ENCODE data around the gene APLF.

The APLF gene

GRCh38 chr2:68574202-68574791 is 106.9 kb downstream of the APLF start:
- no CpG with 5 or more reads among the region's 2 CpGs for WGBS (ENCODE audit: extremely low coverage, insufficient coverage, insufficient read length)
- no peak overlapping the region for H2AK5ac ChIP-seq (ENCODE audit: low read length)

GRCh38 chr2:68577183-68577582 is 109.8 kb downstream of the APLF start:
- no peaks in the 10 kb centered on the region for H3K36me3 ChIP-seq (ENCODE audit: control insufficient read depth in 1 of 2, insufficient read depth in 2 of 2, low read length in 2 of 2)
- H2BK5ac ChIP-seq (ENCODE audit: low read depth, low read length, poor library complexity): no peak overlapping the region
- no peak overlapping the region for H3K18ac ChIP-seq (ENCODE audit: low read length)
- no peak overlapping the region for H2BK120ac ChIP-seq (ENCODE audit: insufficient read depth, low read length, poor library complexity)
- no peak overlapping the region for H3K14ac ChIP-seq (ENCODE audit: low read length)
- H3K27me3 ChIP-seq (ENCODE audit: insufficient read depth, low read length): no peaks in the 10 kb centered on the region
- no peak overlapping the region for H2AK5ac ChIP-seq (ENCODE audit: low read length)
- H3K79me1 ChIP-seq (ENCODE audit: low read length): no peaks in the 10 kb centered on the region
- DNase-seq: no peak
- no peak overlapping the region for H2AFZ ChIP-seq (ENCODE audit: insufficient read depth, low read length, poor library complexity)
- no peak overlapping the region for H3K9ac ChIP-seq (ENCODE audit: low read length)
- no peak overlapping the region for H4K12ac ChIP-seq (ENCODE audit: low read depth, low read length)
- H3K79me2 ChIP-seq (ENCODE audit: control insufficient read depth, insufficient read depth, low read length, poor library complexity): no peaks in the 10 kb centered on the region
- no peak overlapping the region for H2BK12ac ChIP-seq (ENCODE audit: low read length)
- H3K4ac ChIP-seq (ENCODE audit: low read depth, low read length): no peak overlapping the region
- H3K4me2 ChIP-seq (ENCODE audit: low read length): no peak overlapping the region
- H3K27ac ChIP-seq (ENCODE audit: low read depth, low read length): no peak overlapping the region
- no peaks in the 10 kb centered on the region for H3K9me3 ChIP-seq (ENCODE audit: insufficient read depth, low read depth, low read length)
- no peak overlapping the region for H3K4me3 ChIP-seq (ENCODE audit: low read depth, low read length)
- no peaks in the 10 kb centered on the region for H3K4me1 ChIP-seq (ENCODE audit: control insufficient read depth in 1 of 2, insufficient read depth in 2 of 2, low read length in 2 of 2)
- H4K91ac ChIP-seq (ENCODE audit: low read depth, low read length): no peak overlapping the region
- no peak overlapping the region for H3K23ac ChIP-seq (ENCODE audit: low read length)
- no peak overlapping the region for H4K8ac ChIP-seq (ENCODE audit: low read depth, low read length)

More at GRCh38 chr2:68574202-68574791, 106.9 kb downstream of the APLF start:
- Histone ChIP-seq H4K12ac (ENCODE audit: low read depth, low read length) (no peak overlapping the region), H3K14ac (ENCODE audit: low read length) (no peak overlapping the region), H3K18ac (ENCODE audit: low read length) (no peak overlapping the region), H3K9me3 (ENCODE audit: insufficient read depth, low read depth, low read length) (no peaks in the 10 kb centered on the region), H3K4ac (ENCODE audit: low read depth, low read length) (no peak overlapping the region), H3K4me1 (ENCODE audit: control insufficient read depth in 1 of 2, insufficient read depth in 2 of 2, low read length in 2 of 2) (no peaks in the 10 kb centered on the region), H2BK120ac (ENCODE audit: insufficient read depth, low read length, poor library complexity) (no peak overlapping the region), H3K27ac (ENCODE audit: low read depth, low read length) (no peak overlapping the region), H4K91ac (ENCODE audit: low read depth, low read length) (no peak overlapping the region), H3K79me2 (ENCODE audit: control insufficient read depth, insufficient read depth, low read length, poor library complexity) (no peaks in the 10 kb centered on the region), H3K23ac (ENCODE audit: low read length) (no peak overlapping the region), H2AFZ (ENCODE audit: insufficient read depth, low read length, poor library complexity) (no peak overlapping the region), H3K27me3 (ENCODE audit: insufficient read depth, low read length) (no peaks in the 10 kb centered on the region), H2BK12ac (ENCODE audit: low read length) (no peak overlapping the region), H3K9ac (ENCODE audit: low read length) (no peak overlapping the region), H4K8ac (ENCODE audit: low read depth, low read length) (no peak overlapping the region), H3K4me3 (ENCODE audit: low read depth, low read length) (no peak overlapping the region), H3K79me1 (ENCODE audit: low read length) (no peaks in the 10 kb centered on the region), H3K4me2 (ENCODE audit: low read length) (no peak overlapping the region), H2BK5ac (ENCODE audit: low read depth, low read length, poor library complexity) (no peak overlapping the region), H3K36me3 (ENCODE audit: control insufficient read depth in 1 of 2, insufficient read depth in 2 of 2, low read length in 2 of 2) (no peaks in the 10 kb centered on the region)
- no peak for DNase-seq

GRCh38 chr2:68579689-68580088 is 112.3 kb downstream of the APLF start:
- no CpG with 5 or more reads among the region's 3 CpGs for WGBS (ENCODE audit: extremely low coverage, insufficient coverage, insufficient read length)

GRCh38 chr2:68588589-68588988 is 121.2 kb downstream of the APLF start:
- DNase-seq: no peak
- Histone ChIP-seq H2AK5ac (ENCODE audit: low read length) (no peak overlapping the region), H3K27ac (ENCODE audit: low read depth, low read length) (no peak overlapping the region), H3K9ac (ENCODE audit: low read length) (no peak overlapping the region), H3K4me1 (ENCODE audit: control insufficient read depth in 1 of 2, insufficient read depth in 2 of 2, low read length in 2 of 2) (no peaks in the 10 kb centered on the region), H3K4me3 (ENCODE audit: low read depth, low read length) (no peak overlapping the region), H3K27me3 (ENCODE audit: insufficient read depth, low read length) (no peaks in the 10 kb centered on the region), H2BK120ac (ENCODE audit: insufficient read depth, low read length, poor library complexity) (no peak overlapping the region), H2BK5ac (ENCODE audit: low read depth, low read length, poor library complexity) (no peak overlapping the region), H3K18ac (ENCODE audit: low read length) (no peak overlapping the region), H4K8ac (ENCODE audit: low read depth, low read length) (no peak overlapping the region), H2BK12ac (ENCODE audit: low read length) (no peak overlapping the region), H3K23ac (ENCODE audit: low read length) (no peak overlapping the region), H2AFZ (ENCODE audit: insufficient read depth, low read length, poor library complexity) (no peak overlapping the region), H4K91ac (ENCODE audit: low read depth, low read length) (no peak overlapping the region), H3K14ac (ENCODE audit: low read length) (no peak overlapping the region), H3K79me2 (ENCODE audit: control insufficient read depth, insufficient read depth, low read length, poor library complexity) (no peaks in the 10 kb centered on the region), H3K9me3 (ENCODE audit: insufficient read depth, low read depth, low read length) (no peaks in the 10 kb centered on the region), H3K4me2 (ENCODE audit: low read length) (no peak overlapping the region), H4K12ac (ENCODE audit: low read depth, low read length) (no peak overlapping the region), H3K36me3 (ENCODE audit: control insufficient read depth in 1 of 2, insufficient read depth in 2 of 2, low read length in 2 of 2) (no peaks in the 10 kb centered on the region), H3K79me1 (ENCODE audit: low read length) (no peaks in the 10 kb centered on the region), H3K4ac (ENCODE audit: low read depth, low read length) (no peak overlapping the region)
- WGBS (ENCODE audit: extremely low coverage, insufficient coverage, insufficient read length): no CpG with 5 or more reads among the region's 2 CpGs

More at GRCh38 chr2:68579689-68580088, 112.3 kb downstream of the APLF start:
- H3K4ac ChIP-seq (ENCODE audit: low read depth, low read length): no peak overlapping the region
- H3K18ac ChIP-seq (ENCODE audit: low read length): no peak overlapping the region
- H4K8ac ChIP-seq (ENCODE audit: low read depth, low read length): no peak overlapping the region
- no peak overlapping the region for H2BK120ac ChIP-seq (ENCODE audit: insufficient read depth, low read length, poor library complexity)
- H3K23ac ChIP-seq (ENCODE audit: low read length): no peak overlapping the region
- no peak overlapping the region for H3K9ac ChIP-seq (ENCODE audit: low read length)
- no peak overlapping the region for H4K91ac ChIP-seq (ENCODE audit: low read depth, low read length)
- H3K4me3 ChIP-seq (ENCODE audit: low read depth, low read length): no peak overlapping the region
- H3K4me2 ChIP-seq (ENCODE audit: low read length): no peak overlapping the region
- no peak overlapping the region for H2AK5ac ChIP-seq (ENCODE audit: low read length)
- no peaks in the 10 kb centered on the region for H3K27me3 ChIP-seq (ENCODE audit: insufficient read depth, low read length)
- H2BK12ac ChIP-seq (ENCODE audit: low read length): no peak overlapping the region
- H3K79me2 ChIP-seq (ENCODE audit: control insufficient read depth, insufficient read depth, low read length, poor library complexity): no peaks in the 10 kb centered on the region
- H3K27ac ChIP-seq (ENCODE audit: low read depth, low read length): no peak overlapping the region
- H3K14ac ChIP-seq (ENCODE audit: low read length): no peak overlapping the region
- no peaks in the 10 kb centered on the region for H3K9me3 ChIP-seq (ENCODE audit: insufficient read depth, low read depth, low read length)
- H3K36me3 ChIP-seq (ENCODE audit: control insufficient read depth in 1 of 2, insufficient read depth in 2 of 2, low read length in 2 of 2): no peaks in the 10 kb centered on the region
- H3K79me1 ChIP-seq (ENCODE audit: low read length): no peaks in the 10 kb centered on the region
- H3K4me1 ChIP-seq (ENCODE audit: control insufficient read depth in 1 of 2, insufficient read depth in 2 of 2, low read length in 2 of 2): no peaks in the 10 kb centered on the region
- H4K12ac ChIP-seq (ENCODE audit: low read depth, low read length): no peak overlapping the region
- no peak for DNase-seq
- no peak overlapping the region for H2AFZ ChIP-seq (ENCODE audit: insufficient read depth, low read length, poor library complexity)
- no peak overlapping the region for H2BK5ac ChIP-seq (ENCODE audit: low read depth, low read length, poor library complexity)

Data from trophoblast cell (in vitro differentiated cells and primary cell).